Stimulated activated naive CD4-positive, alpha-beta T cell (primary cell): ENCODE data around the gene TYW1.
"Not testable (repeated sequence)": the region's sequence is repeated elsewhere in the genome, so short reads cannot be mapped to it uniquely, and the experiment has no call there.

Experiments used
- DNase-seq, 6 experiments: peaks; one replicate each; lab custom pipeline; 2025; lab: John Stamatoyannopoulos, UW

Gene TYW1

GRCh38 chr7:67251986-67252558 is 255.4 kb downstream of the TYW1 start:
- no peak for DNase-seq

GRCh38 chr7:67255076-67255475 is 258.4 kb downstream of the TYW1 start:
- not testable (repeated sequence) for DNase-seq

DNA sequence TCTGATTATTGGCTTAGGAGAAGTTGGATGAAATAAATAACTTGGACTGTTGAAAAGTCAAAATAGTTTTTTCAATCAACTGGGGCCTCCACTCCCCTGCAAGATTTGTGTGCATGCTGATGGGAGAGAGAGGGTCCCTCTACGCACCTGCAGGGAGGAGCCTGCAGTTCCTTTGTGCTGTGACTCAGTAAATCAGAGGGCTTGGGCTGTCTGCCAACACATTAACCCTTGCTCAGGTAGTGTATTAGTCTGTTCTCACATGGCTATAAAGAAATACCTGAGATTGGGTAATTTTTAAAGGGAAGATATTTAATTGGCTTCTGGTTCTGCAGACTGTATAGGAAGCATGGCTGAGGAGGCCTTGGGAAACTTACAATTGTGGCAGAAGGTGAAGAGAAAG is 261.1 kb downstream of the TYW1 start:
- DNase-seq = not testable (repeated sequence)

DNA sequence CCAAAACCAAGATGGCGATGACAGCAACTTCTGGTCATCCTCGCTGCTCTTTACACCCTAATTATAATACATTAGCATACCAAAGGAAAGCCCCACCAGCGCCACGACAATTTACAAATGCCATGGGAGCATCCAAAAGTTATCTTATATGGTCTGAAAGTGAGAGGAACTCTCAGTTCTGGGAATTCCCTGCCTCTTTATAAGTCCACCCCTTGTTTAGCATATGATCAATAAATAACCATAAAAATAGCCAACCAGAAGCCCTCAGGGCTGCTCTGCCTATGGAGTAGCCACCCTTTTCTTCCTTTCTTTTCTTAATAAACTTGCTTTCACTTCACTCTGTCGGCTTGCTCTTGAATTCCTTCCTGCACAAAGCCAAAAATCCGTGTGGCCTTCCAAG is 262.7 kb downstream of the TYW1 start:
- DNase-seq = not testable (repeated sequence)

- DNase-seq = peak in 3 of 6 experiments; percentile 2 to 30 (median 19)
These were observed 263.5 kb downstream of the TYW1 start for GRCh38 chr7:67260166-67260586.

- DNase-seq = not testable (repeated sequence)
These were observed 267.4 kb downstream of the TYW1 start for GRCh38 chr7:67264000-67264399.

DNA sequence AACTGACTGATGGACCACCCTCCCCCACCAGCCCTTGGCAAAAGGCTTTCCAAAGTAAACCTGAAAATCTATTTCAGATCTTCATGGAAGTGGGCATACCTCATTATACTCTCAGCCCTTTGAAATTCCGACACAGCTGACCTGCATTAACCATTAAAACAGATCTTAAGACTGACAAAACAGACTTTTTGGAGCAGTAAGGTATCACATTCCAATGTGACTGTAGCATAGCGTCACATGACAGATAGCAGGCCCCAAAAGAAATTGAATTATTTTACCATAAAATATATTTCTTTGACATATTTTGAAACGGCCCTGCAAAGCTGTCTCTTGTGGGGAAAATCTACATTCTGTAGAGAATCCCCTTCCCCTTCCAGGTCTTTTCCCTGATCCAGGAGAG is 269.4 kb downstream of the TYW1 start:
- DNase-seq = not testable (repeated sequence)

DNA sequence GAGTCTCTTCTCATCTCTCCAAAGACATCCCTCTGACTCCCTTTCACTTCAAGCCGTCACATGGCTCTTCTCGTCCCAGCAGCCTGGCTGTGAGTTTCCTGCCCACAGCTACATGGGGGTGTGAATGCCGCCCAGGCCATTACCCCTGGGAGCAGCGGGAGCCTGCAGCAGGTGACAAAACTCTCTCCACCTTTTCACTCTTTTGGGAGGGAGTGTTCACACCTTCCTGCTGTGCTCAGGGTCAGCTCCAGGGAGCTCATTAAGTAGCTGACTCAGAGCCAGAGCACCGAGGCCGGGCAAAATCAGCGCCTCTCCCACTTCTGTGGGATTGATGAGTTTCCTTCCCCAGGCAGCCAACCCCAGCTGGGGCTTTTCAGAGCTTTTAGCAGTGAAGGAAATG is 271.3 kb downstream of the TYW1 start:
- no peak for DNase-seq

DNA sequence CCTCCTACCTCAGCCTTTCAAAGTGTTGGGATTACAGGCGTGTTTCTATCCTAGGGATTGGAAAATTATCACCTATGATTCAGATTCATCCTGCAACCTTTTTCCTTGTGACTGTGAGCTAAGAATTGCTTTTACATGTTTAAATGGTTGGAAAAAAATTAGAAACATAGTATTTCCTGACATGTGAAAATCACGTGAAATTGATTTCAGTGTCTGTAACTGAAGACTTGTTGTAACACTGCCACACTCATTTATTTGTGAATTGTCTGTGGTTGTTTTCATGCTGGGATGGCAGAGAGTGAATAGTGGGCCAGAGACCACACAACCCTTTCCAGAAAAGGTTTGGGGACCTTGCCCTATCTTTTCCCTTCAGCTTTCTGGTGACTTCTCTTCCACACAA is 273.3 kb downstream of the TYW1 start:
- DNase-seq = not testable (repeated sequence)
